Renal pelvis (tissue), 4 donors: Measurements from ENCODE around the gene PTCH1. TPM values are rescaled to one million over a fixed set of nuclear protein-coding genes. Genes with fewer than 3 reads are reported as not detected.

Source experiments
- DNase-seq: peaks from one replicate; pipeline ENCODE4 v3.0.0-alpha.2; 2013
- polyA plus RNA-seq, 3 donors: library from polyadenylated mRNA; unstranded; fragments of 120-200 nt; gene quantifications; one replicate each; pipeline ENCODE4 v1.2.1, GENCODE V29; 2013; ENCODE audit not compliant: insufficient read length in 3 of 3

PTCH1 gene
- polyA plus RNA-seq, 3 donors: 27.6 to 34.7 (median 27.8) TPM

- no peak for DNase-seq
Measured at GRCh38 chr9:95503369-95503768, 13.4 kb downstream of the PTCH1 start.

DNA sequence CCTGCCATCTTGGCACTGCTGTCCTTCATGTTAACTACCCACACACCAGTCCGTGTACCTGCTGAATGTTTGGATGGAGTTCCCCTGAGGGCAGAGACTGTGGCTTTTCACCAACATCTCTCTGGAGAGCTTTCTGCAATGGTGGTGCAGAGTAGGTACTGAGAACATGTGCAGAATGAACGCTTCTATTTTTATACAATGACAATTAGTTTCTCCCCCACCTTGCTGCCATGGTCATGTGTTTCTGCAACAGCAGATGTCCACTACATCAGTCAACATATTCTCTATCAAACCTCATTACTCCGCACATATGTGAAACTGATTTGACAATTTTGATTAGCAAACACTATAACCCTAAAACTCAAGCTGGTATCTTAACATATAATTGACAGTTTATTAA lies 14.5 kb downstream of the PTCH1 start:
- no peak for DNase-seq

GRCh38 chr9:95499847-95500246 lies 16.9 kb downstream of the PTCH1 start:
- no peak for DNase-seq

DNA sequence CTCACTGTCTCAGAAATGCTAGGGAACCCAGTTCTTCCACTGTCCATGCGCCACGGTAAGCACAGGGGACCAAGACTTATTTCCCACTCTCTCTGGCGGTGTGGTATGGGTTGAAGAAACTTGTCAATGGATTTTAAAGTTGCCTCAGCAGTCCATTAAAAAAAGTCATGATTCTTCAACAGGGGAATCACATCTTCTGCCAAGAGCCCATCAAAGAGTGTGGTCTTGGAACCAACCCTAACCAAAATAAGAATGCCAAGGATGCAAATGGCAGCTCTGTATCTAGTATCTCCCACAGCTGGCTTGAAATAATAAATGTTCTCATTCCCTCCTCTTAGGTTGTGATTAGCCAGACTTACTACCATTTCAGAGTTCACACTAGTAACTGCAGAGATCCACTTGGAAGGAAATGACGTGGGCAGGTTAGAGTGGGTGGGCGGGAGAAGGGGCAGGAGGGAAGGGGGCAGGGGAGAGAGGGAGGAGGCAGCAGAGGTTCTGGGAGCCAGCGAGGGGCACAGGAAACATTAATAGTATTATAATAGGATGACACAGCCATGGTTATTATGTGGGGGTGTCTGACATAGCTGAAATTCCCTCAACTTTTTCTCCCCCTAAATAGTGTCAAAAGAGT lies 17.6 kb downstream of the PTCH1 start:
- no peak for DNase-seq

DNA sequence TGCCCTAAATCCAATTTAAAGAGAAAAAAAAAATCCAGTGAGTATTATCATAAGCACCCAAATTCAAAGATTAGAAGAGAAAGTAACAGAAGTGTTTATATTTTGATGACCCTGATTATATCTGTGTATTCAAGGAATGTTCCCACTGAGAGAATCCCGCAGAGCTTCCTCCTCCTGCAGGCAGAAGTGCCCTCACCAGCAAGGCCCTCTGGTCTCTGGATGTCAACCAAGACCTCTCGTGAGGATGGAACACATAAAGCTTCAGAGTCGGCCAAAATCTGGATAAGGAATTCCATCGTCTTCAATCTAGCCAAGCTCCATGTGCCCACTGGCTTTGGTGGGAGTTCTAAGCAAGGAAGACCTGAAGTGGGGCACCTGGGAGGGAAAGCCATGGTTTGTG lies 18.1 kb downstream of the PTCH1 start:
- no peak for DNase-seq

GRCh38 chr9:95497772-95498171 lies 19.0 kb downstream of the PTCH1 start:
- no peak for DNase-seq

GRCh38 chr9:95496687-95497086 lies 20.1 kb downstream of the PTCH1 start:
- DNase-seq: no peak

- DNase-seq: no peak
Measured at GRCh38 chr9:95495961-95496360, 20.8 kb downstream of the PTCH1 start.

GRCh38 chr9:95495529-95495928 lies 21.2 kb downstream of the PTCH1 start:
- no peak for DNase-seq

- DNase-seq: no peak
Measured at GRCh38 chr9:95494416-95495371, 22.1 kb downstream of the PTCH1 start.

DNA sequence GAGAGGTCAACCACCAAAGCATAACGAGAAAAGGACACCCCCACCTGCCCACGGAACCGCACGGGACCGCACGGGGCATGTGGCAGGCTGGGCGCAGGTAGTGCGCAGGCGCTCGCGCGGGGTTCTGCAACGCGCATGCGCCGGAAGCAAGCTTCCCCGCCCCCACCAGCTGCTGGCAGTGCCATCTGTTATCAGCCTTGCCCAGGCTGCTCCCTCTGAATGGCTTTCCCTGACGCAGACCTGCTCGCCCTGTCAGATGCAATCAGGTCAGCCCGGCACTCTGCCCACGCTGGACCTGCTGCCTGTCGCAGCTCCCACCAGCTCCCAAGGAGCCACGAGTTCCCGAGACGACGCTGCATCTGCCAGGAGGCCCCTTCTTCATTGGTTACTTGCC lies 22.8 kb downstream of the PTCH1 start:
- no peak for DNase-seq

- no peak for DNase-seq
Measured at GRCh38 chr9:95493402-95493801, 23.4 kb downstream of the PTCH1 start.

DNA sequence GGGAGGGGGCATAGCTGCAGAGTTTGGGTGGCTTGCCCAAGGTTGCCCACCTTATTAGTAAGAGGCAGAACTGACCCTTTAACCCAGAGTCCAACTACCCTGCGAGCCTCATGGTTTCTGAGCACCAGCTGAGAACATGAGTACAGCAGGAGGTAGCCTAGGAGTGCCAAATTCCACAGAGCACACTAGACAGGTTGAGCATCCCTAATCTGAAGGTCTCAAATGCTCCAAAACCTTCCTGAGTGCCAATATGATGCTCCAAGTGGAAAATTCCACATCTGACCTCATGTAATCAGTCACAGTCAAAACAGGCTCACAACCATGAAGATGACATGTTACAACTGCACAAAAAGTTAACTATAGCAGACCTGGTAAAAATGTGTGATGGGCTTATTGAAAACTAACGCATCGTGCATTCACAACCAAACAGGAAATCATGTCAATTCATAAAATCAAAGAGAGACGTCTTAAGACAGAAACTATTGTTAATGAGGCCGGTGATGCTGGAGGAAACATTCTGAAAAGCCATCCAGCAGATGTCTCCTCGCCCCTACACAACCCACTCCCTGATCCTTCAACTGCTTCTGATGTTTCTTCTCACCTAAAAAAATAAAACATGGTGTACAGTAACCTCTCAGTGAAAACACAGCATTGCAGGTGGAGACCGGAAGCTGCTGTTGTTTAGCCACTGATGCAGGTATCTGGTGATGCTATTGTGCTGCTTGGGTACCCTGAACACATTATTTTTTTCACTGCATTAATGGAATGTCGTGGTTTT lies 25.0 kb downstream of the PTCH1 start:
- no peak for DNase-seq

DNA sequence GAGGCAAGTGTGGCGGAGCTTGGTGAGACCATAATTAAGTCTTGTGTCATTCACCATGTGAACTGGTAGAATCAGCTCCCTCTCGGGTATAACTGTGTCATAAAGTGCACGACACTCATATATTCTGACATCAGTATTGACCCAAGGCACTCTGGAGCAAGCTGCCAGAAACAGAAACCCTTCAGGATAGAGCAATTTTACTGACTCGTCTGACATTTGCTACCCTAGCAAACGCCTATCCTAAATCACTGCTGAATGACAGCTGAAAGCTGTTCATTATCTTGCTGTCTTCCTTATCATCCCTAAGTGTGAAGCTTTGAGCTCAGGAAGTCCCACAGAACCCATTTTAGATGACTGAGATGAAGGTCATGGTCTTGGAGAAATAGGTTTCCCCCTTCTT lies 27.8 kb downstream of the PTCH1 start:
- no peak for DNase-seq

GRCh38 chr9:95486318-95486717 lies 30.5 kb downstream of the PTCH1 start:
- DNase-seq: no peak

GRCh38 chr9:95484225-95484624 lies 32.5 kb downstream of the PTCH1 start:
- DNase-seq: no peak

GRCh38 chr9:95483431-95483830 lies 33.3 kb downstream of the PTCH1 start:
- no peak for DNase-seq

GRCh38 chr9:95482621-95483020 lies 34.1 kb downstream of the PTCH1 start:
- DNase-seq: no peak

DNA sequence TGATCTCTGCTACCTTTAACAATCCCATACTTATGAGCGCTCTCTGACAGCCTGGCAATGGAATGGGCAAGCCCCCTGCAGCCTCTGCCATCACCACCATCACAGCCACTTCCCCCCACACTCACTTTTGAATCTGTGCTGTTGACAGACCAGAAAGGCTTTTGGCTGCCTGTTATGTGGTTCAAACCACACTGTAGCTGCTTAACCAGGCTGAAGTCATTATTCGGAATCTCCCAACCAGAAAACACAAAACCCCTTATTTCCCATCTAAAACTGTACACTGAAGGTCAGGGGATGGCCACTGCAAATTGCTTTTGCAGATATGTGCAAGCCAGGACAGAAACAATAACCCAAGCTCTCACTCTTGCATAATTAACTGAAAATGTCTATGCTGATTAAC lies 35.8 kb downstream of the PTCH1 start:
- DNase-seq: no peak

DNA sequence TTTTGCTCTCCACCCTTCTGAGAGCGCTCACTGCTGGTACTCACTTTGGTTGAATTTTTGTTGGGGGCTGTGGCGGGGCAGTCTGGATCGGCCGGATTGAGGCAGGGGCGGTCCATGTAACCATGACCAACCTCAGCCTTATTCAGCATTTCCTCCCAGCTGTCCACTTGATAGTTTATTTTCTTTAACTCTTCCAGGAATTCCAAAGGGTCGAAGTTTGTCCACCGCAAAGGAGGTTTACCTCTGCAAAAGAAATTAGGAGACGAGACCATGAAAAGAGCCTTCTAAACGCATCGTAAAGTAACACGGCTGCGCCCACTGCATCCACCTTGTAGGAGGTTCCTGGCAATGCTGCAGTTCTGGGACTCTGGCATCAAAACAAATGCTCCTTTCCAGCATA lies 36.4 kb downstream of the PTCH1 start:
- DNase-seq: no peak

DNA sequence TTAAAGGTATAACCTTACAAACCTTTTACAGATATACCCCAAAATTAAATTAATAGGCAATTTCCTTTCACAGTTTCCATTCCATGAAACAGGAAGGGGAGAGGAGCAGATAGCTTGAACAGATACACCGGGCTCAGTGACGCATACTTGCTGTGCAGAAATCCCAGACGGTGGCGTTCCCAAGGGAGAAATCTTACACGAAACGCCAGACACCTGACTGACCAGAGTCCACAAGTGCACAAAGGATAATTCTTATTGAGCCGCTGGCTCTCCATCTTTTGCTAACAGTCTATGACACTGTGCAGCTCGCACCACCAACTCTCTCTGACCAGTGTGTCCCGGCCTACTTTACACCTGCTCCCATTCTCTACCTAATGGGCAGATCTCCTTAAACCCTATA lies 37.4 kb downstream of the PTCH1 start:
- DNase-seq: no peak

DNA sequence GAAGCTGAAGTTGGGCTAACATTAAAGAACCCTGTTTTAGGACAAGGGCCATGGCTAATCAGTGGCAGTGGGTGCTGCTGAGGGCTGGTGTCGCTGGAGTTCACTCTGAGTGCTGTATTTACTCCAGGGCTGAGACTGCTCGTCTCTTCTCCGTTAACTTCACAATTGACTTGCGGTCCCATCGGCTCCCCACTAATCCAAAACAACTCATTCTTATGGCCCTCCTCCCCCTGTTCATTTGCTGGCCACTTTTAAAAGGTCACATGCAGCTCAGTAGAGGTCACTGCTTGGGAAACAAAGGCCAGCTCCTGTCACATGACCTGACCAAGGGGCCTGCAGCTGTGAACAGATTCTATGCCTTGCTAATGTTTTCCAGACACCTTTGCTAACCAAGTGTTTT lies 38.4 kb downstream of the PTCH1 start:
- no peak for DNase-seq

GRCh38 chr9:95477885-95478284 lies 38.9 kb downstream of the PTCH1 start:
- DNase-seq: no peak
